CD4-positive, CD25-positive, alpha-beta regulatory T cell (primary cell): ENCODE results near the gene HYI. TPM values are rescaled to one million over a fixed set of nuclear protein-coding genes. Genes with fewer than 3 reads are reported as not detected.

Source experiments
- ATAC-seq, 2 donors: fragments of 150-1000 bp; cut with Tn5 transposase; one replicate each; pipeline ENCODE4 v1.10.0; 2021; ENCODE audit warnings: low read depth in 2 of 2, moderate number of reproducible peaks in 2 of 2, moderate library complexity in 1 of 2
- DNase-seq, 3 donors: peaks; one replicate each; pipeline versions ENCODE4 v3.0.0 to v3.0.0-alpha.2; 2012 to 2022; ENCODE audit warnings: mixed read lengths in 1 of 3
- H3K27ac ChIP-seq: one replicate; pipeline ENCODE4 v1.7.0; 2013; ENCODE audit warnings: mild to moderate bottlenecking, low read length; ENCODE audit not compliant: insufficient read depth, poor library complexity, severe bottlenecking
- H3K27me3 ChIP-seq: one replicate; pipeline ENCODE4 v1.7.0; 2013; ENCODE audit warnings: low read length; ENCODE audit not compliant: control insufficient read depth, insufficient read depth
- H3K36me3 ChIP-seq: one replicate; pipeline ENCODE4 v1.7.0; 2013; ENCODE audit warnings: mild to moderate bottlenecking, low read length, moderate library complexity; ENCODE audit not compliant: control insufficient read depth, insufficient read depth
- H3K4me1 ChIP-seq: 2 replicates; pipeline ENCODE4 v1.7.0; 2013; ENCODE audit warnings: mild to moderate bottlenecking, low read length; ENCODE audit not compliant: insufficient read depth, control insufficient read depth, poor library complexity, severe bottlenecking
- H3K4me3 ChIP-seq: one replicate; pipeline ENCODE4 v1.7.0; 2013; ENCODE audit warnings: low read depth, mild to moderate bottlenecking, low read length, moderate library complexity
- H3K9me3 ChIP-seq, 2 experiments: 1 replicate in 1 of 2; 2 replicates in 1 of 2; pipeline ENCODE4 v1.7.0; 2013; ENCODE audit warnings: low read length in 2 of 2, mild to moderate bottlenecking in 1 of 2, moderate library complexity in 1 of 2; ENCODE audit not compliant: control insufficient read depth in 2 of 2
- H3K27ac Mint-ChIP-seq, 3 donors: one replicate each; pipeline ENCODE4 v1.8.0; 2020 to 2022; ENCODE audit warnings: mild to moderate bottlenecking in 3 of 3, mixed read lengths in 3 of 3, moderate library complexity in 2 of 3
- H3K27me3 Mint-ChIP-seq: one replicate; pipeline ENCODE4 v1.8.0; 2022; ENCODE audit warnings: mild to moderate bottlenecking, mixed read lengths
- H3K36me3 Mint-ChIP-seq: one replicate; pipeline ENCODE4 v1.8.0; 2020; ENCODE audit warnings: mixed read lengths
- H3K4me1 Mint-ChIP-seq, 4 donors: one replicate each; pipeline ENCODE4 v1.8.0; 2020 to 2022; ENCODE audit warnings: mixed read lengths in 4 of 4, mild to moderate bottlenecking in 1 of 4
- H3K4me3 Mint-ChIP-seq, 4 donors: one replicate each; pipeline ENCODE4 v1.8.0; 2020 to 2022; ENCODE audit warnings: mild to moderate bottlenecking in 4 of 4, mixed read lengths in 4 of 4, moderate library complexity in 3 of 4
- H3K9me3 Mint-ChIP-seq, 7 donors: one replicate each; pipeline ENCODE4 v1.8.0; 2020 to 2022; ENCODE audit warnings: mixed read lengths in 7 of 7, mild to moderate bottlenecking in 3 of 7, moderate library complexity in 2 of 7
- polyA plus RNA-seq, 4 donors: library from polyadenylated mRNA; unstranded; fragments of 300-500 nt; fragmentation: Illumina TruSeq; gene quantifications; one replicate each; pipeline ENCODE4 v1.2.3, GENCODE V29; 2021
- total RNA-seq: library from RNA; stranded (reverse); gene quantifications from one replicate; pipeline ENCODE4 v1.2.3, GENCODE V29; 2022

The HYI gene
- total and polyA plus RNA-seq, 5 donors from 2014 or later = 0.85 to 8.4 (median 3.4) TPM

GRCh38 chr1:43430831-43431230 lies 22.9 kb downstream of the HYI start:
- Mint-ChIP-seq H3K4me1 (peaks cover 0 to 2% (median 0%) of the 10 kb centered on the region in 4 donors), H3K27me3 (no peaks in the 10 kb centered on the region), H3K4me3 (no peak overlapping the region), H3K36me3 (peaks cover 67% of the 10 kb centered on the region), H3K9me3 (no peaks in the 10 kb centered on the region), H3K27ac (no peak overlapping the region)
- Histone ChIP-seq H3K4me3 (no peak overlapping the region), H3K4me1 (no peaks in the 10 kb centered on the region), H3K27ac (no peak overlapping the region), H3K9me3 (no peaks in the 10 kb centered on the region), H3K27me3 (no peaks in the 10 kb centered on the region), H3K36me3 (peaks cover 89% of the 10 kb centered on the region)
- ATAC-seq (no peak), DNase-seq (no peak)

DNA sequence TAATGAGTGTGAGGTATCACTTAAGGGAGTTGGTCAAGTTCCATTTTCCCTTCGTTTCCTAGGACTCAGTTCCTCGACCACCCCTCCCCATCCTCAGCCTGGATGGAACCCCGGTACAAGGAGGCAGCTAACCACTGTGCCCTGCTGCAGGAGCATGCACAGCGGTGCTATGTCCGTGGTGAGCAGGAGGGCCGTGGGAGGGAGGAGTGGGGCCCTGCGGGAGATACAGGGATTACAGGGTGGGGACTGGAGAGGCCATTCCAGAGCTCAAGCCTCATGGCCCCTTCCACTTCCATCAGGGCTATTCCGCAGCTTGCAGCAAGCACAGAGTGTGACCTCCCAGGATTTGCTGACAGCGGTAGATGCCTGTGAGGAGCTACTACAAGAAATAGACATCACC lies 25.8 kb downstream of the HYI start:
- no peak overlapping the region for H3K4me3 ChIP-seq
- H3K36me3 Mint-ChIP-seq = peaks cover 52% of the 10 kb centered on the region
- no peak overlapping the region for H3K27ac Mint-ChIP-seq
- ATAC-seq (no peak), DNase-seq (no peak)
- peaks cover 0 to 1% (median 0%) of the 10 kb centered on the region in 7 donors for H3K9me3 Mint-ChIP-seq
- H3K4me1 ChIP-seq = no peaks in the 10 kb centered on the region
- H3K27me3 Mint-ChIP-seq = no peaks in the 10 kb centered on the region
- peaks cover 0 to 4% (median 0%) of the 10 kb centered on the region in 4 donors for H3K4me1 Mint-ChIP-seq
- H3K9me3 ChIP-seq = no peaks in the 10 kb centered on the region
- no peak overlapping the region for H3K4me3 Mint-ChIP-seq
- H3K27me3 ChIP-seq = no peaks in the 10 kb centered on the region
- H3K36me3 ChIP-seq = peaks cover 87% of the 10 kb centered on the region
- no peak overlapping the region for H3K27ac ChIP-seq

GRCh38 chr1:43427524-43427923 lies 26.2 kb downstream of the HYI start:
- DNase-seq = no peak
- peaks cover 52% of the 10 kb centered on the region for H3K36me3 Mint-ChIP-seq
- peaks cover 83% of the 10 kb centered on the region for H3K36me3 ChIP-seq
- H3K27ac Mint-ChIP-seq = peak overlapping the region in 1 of 3 donors; percentile 87
- H3K9me3 ChIP-seq = no peaks in the 10 kb centered on the region
- H3K4me3 ChIP-seq = no peak overlapping the region
- peaks cover 0 to 4% (median 0%) of the 10 kb centered on the region in 4 donors for H3K4me1 Mint-ChIP-seq
- no peaks in the 10 kb centered on the region for H3K27me3 ChIP-seq
- H3K4me3 Mint-ChIP-seq = no peak overlapping the region
- no peak overlapping the region for H3K27ac ChIP-seq
- no peak for ATAC-seq
- H3K4me1 ChIP-seq = no peaks in the 10 kb centered on the region
- peaks cover 0 to 1% (median 0%) of the 10 kb centered on the region in 7 donors for H3K9me3 Mint-ChIP-seq
- H3K27me3 Mint-ChIP-seq = no peaks in the 10 kb centered on the region

DNA sequence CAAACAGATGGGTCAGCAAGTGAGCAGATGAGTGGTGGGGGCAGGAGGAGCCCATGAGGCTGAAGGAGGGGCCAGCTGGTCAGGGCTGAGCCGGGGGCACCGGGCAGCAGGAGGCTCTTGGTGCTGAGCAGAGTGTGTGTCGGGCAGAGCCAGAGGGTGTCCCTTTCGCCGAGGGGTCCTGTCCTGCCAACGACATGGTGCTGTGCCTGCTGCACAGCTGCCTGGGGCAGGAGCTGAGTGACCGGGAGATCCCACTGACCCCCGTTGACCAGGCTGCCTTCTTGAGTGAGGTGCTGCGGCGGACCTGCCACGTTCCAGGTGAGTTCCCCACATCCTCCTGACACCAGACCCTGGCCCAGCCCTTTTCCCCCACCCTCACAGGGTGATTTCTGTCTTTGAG lies 27.5 kb downstream of the HYI start:
- H3K27me3 ChIP-seq = no peaks in the 10 kb centered on the region
- DNase-seq (no peak), ATAC-seq (no peak)
- Mint-ChIP-seq H3K36me3 (peaks cover 53% of the 10 kb centered on the region), H3K27me3 (no peaks in the 10 kb centered on the region), H3K27ac (no peak overlapping the region), H3K4me3 (no peak overlapping the region), H3K4me1 (peaks cover 0 to 4% (median 0%) of the 10 kb centered on the region in 4 donors), H3K9me3 (peaks cover 0 to 1% (median 0%) of the 10 kb centered on the region in 7 donors)
- peaks cover 83% of the 10 kb centered on the region for H3K36me3 ChIP-seq
- H3K4me1 ChIP-seq = no peaks in the 10 kb centered on the region
- no peak overlapping the region for H3K27ac ChIP-seq
- no peaks in the 10 kb centered on the region for H3K9me3 ChIP-seq
- H3K4me3 ChIP-seq = no peak overlapping the region

- Histone ChIP-seq H3K4me3 (no peak overlapping the region), H3K27ac (no peak overlapping the region), H3K36me3 (peaks cover 84% of the 10 kb centered on the region), H3K9me3 (no peaks in the 10 kb centered on the region), H3K27me3 (no peaks in the 10 kb centered on the region), H3K4me1 (no peaks in the 10 kb centered on the region)
- no peak for DNase-seq
- no peak for ATAC-seq
- Mint-ChIP-seq H3K9me3 (peaks cover 0 to 1% (median 0%) of the 10 kb centered on the region in 7 donors), H3K4me3 (no peak overlapping the region), H3K36me3 (peaks cover 49% of the 10 kb centered on the region), H3K27ac (no peak overlapping the region), H3K4me1 (peaks cover 0 to 4% (median 0%) of the 10 kb centered on the region in 4 donors), H3K27me3 (no peaks in the 10 kb centered on the region)
Measured at GRCh38 chr1:43425045-43425444, 28.7 kb downstream of the HYI start.

DNA sequence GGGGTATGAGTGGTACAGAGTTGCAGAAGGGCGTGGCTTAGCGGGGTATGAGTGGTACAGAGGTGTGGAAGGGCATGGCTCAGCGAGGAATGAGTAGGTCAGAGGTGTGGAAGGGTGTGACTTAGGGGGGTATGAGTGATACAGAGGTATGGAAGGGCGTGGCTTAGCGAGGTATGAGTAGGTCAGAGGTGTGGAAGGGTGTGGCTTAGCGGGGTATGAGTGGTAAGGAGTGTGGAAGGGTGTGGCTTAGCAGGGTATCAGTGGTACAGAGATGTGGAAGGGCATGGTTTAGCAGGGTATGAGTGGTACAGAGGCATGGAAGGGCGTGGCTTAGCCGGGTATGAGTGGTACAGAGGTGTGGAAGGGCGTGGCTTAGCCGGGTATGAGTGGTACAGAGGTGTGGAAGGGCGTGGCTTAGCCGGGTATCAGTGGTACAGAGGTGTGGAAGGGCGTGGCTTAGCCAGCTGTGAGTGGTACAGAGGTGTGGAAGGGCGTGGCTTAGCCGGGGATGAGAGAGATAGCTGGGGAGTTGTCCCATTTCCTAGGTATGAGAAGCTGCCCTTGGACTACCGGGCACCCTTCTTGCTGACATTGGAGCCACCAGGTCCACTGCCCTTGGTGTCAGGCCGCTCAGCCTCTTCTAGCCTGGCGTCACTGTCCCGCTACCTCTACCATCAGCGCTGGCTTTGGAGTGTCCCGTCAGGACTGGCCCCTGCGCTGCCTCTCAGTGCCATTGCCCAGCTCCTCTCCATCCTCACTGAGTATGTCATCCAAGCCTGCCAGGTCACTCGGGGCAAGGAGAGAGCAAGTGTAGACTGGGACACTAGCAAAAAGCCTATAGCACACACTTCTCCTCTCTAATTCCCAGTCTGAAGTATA lies 29.8 kb downstream of the HYI start:
- peaks cover 45% of the 10 kb centered on the region for H3K36me3 Mint-ChIP-seq
- Histone ChIP-seq H3K36me3 (peaks cover 85% of the 10 kb centered on the region), H3K9me3 (no peaks in the 10 kb centered on the region), H3K27ac (no peak overlapping the region), H3K27me3 (no peaks in the 10 kb centered on the region), H3K4me1 (no peaks in the 10 kb centered on the region), H3K4me3 (no peak overlapping the region)
- peaks cover 0 to 1% (median 0%) of the 10 kb centered on the region in 7 donors for H3K9me3 Mint-ChIP-seq
- H3K27me3 Mint-ChIP-seq = no peaks in the 10 kb centered on the region
- H3K4me3 Mint-ChIP-seq = no peak overlapping the region
- peak in 1 of 3 donors; percentile 27 for DNase-seq
- no peak for ATAC-seq
- peaks cover 0 to 4% (median 0%) of the 10 kb centered on the region in 4 donors for H3K4me1 Mint-ChIP-seq
- H3K27ac Mint-ChIP-seq = peak overlapping the region in 1 of 3 donors; percentile 62

GRCh38 chr1:43422995-43423671 lies 30.6 kb downstream of the HYI start:
- ATAC-seq (no peak), DNase-seq (no peak)
- Mint-ChIP-seq H3K9me3 (peaks cover 0 to 1% (median 0%) of the 10 kb centered on the region in 7 donors), H3K27me3 (no peaks in the 10 kb centered on the region), H3K4me1 (peaks cover 0 to 4% (median 0%) of the 10 kb centered on the region in 4 donors), H3K4me3 (no peak overlapping the region), H3K36me3 (peaks cover 42% of the 10 kb centered on the region), H3K27ac (peak overlapping the region in 1 of 3 donors; percentile 62)
- peaks cover 85% of the 10 kb centered on the region for H3K36me3 ChIP-seq
- no peak overlapping the region for H3K4me3 ChIP-seq
- no peak overlapping the region for H3K27ac ChIP-seq
- H3K9me3 ChIP-seq = no peaks in the 10 kb centered on the region
- no peaks in the 10 kb centered on the region for H3K4me1 ChIP-seq
- H3K27me3 ChIP-seq = no peaks in the 10 kb centered on the region
